Neural progenitor cell (in vitro differentiated cells): ENCODE data around the gene GRK6. TPM values are rescaled to one million over a fixed set of nuclear protein-coding genes. Genes with fewer than 3 reads are reported as not detected.

Source experiments
- DNase-seq: peaks from one replicate; pipeline ENCODE4 v3.0.0-alpha.2; 2016; ENCODE audit warnings: low spot score
- H2AFZ ChIP-seq: fragments of 200-600 bp; sonication (generic); replicated peaks from 2 replicates; pipeline ENCODE4 v1.6.1; 2016; ENCODE audit warnings: antibody characterized with exemption
- H3F3A ChIP-seq: fragments of 200-600 bp; sonication (generic); 2 replicates; pipeline ENCODE4 v1.6.1; 2016; ENCODE audit warnings: antibody characterized with exemption, low read depth
- H3K27ac ChIP-seq: fragments of 200-600 bp; sonication (generic); 2 replicates; pipeline ENCODE4 v1.5.1; 2016; ENCODE audit warnings: mild to moderate bottlenecking
- H3K27me3 ChIP-seq: fragments of 200-600 bp; sonication (generic); 2 replicates; pipeline ENCODE4 v1.6.1; 2016; ENCODE audit warnings: mild to moderate bottlenecking, moderate library complexity
- H3K36me3 ChIP-seq: fragments of 200-600 bp; sonication (generic); 2 replicates; pipeline ENCODE4 v1.5.1; 2016
- H3K4me1 ChIP-seq: fragments of 200-600 bp; sonication (generic); 2 replicates; pipeline ENCODE4 v1.6.1; 2016; ENCODE audit warnings: mixed run types
- H3K4me2 ChIP-seq: fragments of 200-600 bp; sonication (generic); 2 replicates; pipeline ENCODE4 v1.6.1; 2016
- H3K4me3 ChIP-seq: fragments of 200-600 bp; sonication (generic); 2 replicates; pipeline ENCODE4 v1.5.1; 2016
- H3K79me2 ChIP-seq: fragments of 200-600 bp; sonication (generic); 2 replicates; pipeline ENCODE4 v1.6.1; 2016; ENCODE audit warnings: low read depth
- H3K9ac ChIP-seq: fragments of 200-600 bp; sonication (generic); 2 replicates; pipeline ENCODE4 v1.6.1; 2016
- H3K9me3 ChIP-seq: fragments of 200-600 bp; sonication (generic); 2 replicates; pipeline ENCODE4 v1.5.1; 2016; ENCODE audit warnings: low read depth
- H4K20me1 ChIP-seq: fragments of 200-600 bp; sonication (generic); 2 replicates; pipeline ENCODE4 v1.6.1; 2016; ENCODE audit warnings: low read depth
- H3K27ac Mint-ChIP-seq: 3 replicates; pipeline ENCODE4 v1.8.0; 2021; ENCODE audit warnings: mixed read lengths
- H3K27me3 Mint-ChIP-seq: 2 replicates; pipeline ENCODE4 v1.8.0; 2022; ENCODE audit warnings: low read depth, mild to moderate bottlenecking, inconsistent platforms, moderate library complexity, mixed read lengths; ENCODE audit not compliant: insufficient read depth
- H3K36me3 Mint-ChIP-seq: 3 replicates; pipeline ENCODE4 v1.8.0; 2021; ENCODE audit warnings: mixed read lengths
- H3K4me1 Mint-ChIP-seq: 3 replicates; pipeline ENCODE4 v1.8.0; 2021; ENCODE audit warnings: mixed read lengths
- H3K4me3 Mint-ChIP-seq: 3 replicates; pipeline ENCODE4 v1.8.0; 2021; ENCODE audit warnings: mild to moderate bottlenecking, moderate library complexity, mixed read lengths
- H3K9me3 Mint-ChIP-seq: 3 replicates; pipeline ENCODE4 v1.8.0; 2020; ENCODE audit warnings: mixed read lengths
- EZH2 ChIP-seq: fragments of 200-600 bp; sonication (generic); IDR thresholded peaks from 2 replicates; pipeline ENCODE4 v1.6.1; 2017; ENCODE audit warnings: antibody characterized with exemption, mild to moderate bottlenecking, moderate library complexity
- EZH2phosphoT487 ChIP-seq: fragments of 200-600 bp; sonication (generic); IDR thresholded peaks from 2 replicates; pipeline ENCODE4 v1.6.1; 2017; ENCODE audit warnings: antibody characterized with exemption
- total RNA-seq: library from RNA; depleted of rRNA; stranded (reverse); fragments of >200 nt; gene quantifications from 2 replicates; pipeline ENCODE4 v1.2.3, GENCODE V29; 2015; ENCODE audit warnings: low replicate concordance
- TF ChIP-seq, protein P1 (sequence below): fragments of 200-600 bp; sonication (generic); IDR thresholded peaks from 2 replicates; pipeline ENCODE4 v1.5.1; 2017; ENCODE audit warnings: antibody characterized with exemption, mild to moderate bottlenecking

Gene GRK6
- total RNA-seq, 1 donor from 2014 or later, result 24.0 TPM

DNA sequence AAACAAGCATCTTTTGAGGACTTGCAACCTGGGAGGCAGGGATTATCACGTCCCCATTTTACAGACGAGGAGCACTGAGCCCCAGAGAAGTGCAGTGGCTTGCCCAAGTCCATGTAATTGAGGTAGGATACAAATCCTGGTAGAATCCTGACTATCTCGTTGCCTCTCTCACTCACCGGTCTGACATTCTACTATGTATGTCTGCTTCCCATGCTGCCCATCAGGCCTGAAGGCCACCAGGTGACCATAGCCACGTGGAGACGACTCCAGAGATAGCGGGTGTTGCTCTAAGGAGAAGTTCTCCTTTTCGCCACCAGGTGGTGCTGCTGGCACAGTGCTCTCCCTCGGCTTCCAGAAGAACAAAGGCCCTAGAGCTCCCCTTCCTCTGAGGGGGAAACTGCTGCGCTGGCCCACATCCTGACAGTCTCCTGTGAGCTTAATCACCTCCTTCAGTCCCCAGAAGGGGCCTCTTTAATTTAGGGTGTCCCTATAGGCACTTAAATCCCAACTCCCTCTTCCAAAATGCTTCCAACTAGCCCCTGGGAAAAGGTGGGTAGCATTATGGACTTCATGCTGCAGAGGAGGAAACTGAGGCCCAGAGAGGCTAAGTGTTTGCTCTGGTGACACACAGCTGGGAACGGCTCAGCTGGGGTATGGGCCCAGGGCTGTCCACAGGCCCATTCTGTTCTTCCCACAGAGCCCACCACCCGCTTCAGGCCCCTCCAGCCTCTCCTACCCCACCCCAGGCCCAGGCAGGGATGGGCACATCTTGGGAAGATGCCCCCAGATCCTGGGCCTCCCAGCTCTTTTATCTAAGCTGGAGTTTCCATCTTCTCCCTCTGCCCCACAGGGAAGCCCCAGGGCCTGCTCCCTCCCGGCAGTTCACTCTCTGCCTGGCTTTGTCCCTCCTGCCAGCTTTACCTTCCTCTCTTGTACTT, 35.8 kb upstream of the GRK6 start:
- Mint-ChIP-seq H3K9me3 (no peaks in the 10 kb centered on the region), H3K36me3 (no peaks in the 10 kb centered on the region), H3K4me1 (peaks cover 34% of the 10 kb centered on the region), H3K4me3 (peak overlapping the region; percentile 44), H3K27me3 (peaks cover 3% of the 10 kb centered on the region), H3K27ac (peak overlapping the region; percentile 83)
- TF ChIP-seq EZH2, result no peak
- TF ChIP-seq, protein P1, sequence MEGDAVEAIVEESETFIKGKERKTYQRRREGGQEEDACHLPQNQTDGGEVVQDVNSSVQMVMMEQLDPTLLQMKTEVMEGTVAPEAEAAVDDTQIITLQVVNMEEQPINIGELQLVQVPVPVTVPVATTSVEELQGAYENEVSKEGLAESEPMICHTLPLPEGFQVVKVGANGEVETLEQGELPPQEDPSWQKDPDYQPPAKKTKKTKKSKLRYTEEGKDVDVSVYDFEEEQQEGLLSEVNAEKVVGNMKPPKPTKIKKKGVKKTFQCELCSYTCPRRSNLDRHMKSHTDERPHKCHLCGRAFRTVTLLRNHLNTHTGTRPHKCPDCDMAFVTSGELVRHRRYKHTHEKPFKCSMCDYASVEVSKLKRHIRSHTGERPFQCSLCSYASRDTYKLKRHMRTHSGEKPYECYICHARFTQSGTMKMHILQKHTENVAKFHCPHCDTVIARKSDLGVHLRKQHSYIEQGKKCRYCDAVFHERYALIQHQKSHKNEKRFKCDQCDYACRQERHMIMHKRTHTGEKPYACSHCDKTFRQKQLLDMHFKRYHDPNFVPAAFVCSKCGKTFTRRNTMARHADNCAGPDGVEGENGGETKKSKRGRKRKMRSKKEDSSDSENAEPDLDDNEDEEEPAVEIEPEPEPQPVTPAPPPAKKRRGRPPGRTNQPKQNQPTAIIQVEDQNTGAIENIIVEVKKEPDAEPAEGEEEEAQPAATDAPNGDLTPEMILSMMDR, result peak; percentile 95
- no peaks in the 10 kb centered on the region for H3K79me2 ChIP-seq
- H3K4me3 ChIP-seq, result no peak overlapping the region
- H3K4me1 ChIP-seq, result no peaks in the 10 kb centered on the region
- H3K9ac ChIP-seq, result no peak overlapping the region
- H2AFZ ChIP-seq, result peak overlapping the region; percentile 86
- H3F3A ChIP-seq, result no peaks in the 10 kb centered on the region
- no peaks in the 10 kb centered on the region for H4K20me1 ChIP-seq
- H3K4me2 ChIP-seq, result no peak overlapping the region
- peaks cover 19% of the 10 kb centered on the region for H3K27me3 ChIP-seq
- peak; percentile 91 for DNase-seq
- H3K27ac ChIP-seq, result no peak overlapping the region
- H3K36me3 ChIP-seq, result no peaks in the 10 kb centered on the region
- no peaks in the 10 kb centered on the region for H3K9me3 ChIP-seq

DNA sequence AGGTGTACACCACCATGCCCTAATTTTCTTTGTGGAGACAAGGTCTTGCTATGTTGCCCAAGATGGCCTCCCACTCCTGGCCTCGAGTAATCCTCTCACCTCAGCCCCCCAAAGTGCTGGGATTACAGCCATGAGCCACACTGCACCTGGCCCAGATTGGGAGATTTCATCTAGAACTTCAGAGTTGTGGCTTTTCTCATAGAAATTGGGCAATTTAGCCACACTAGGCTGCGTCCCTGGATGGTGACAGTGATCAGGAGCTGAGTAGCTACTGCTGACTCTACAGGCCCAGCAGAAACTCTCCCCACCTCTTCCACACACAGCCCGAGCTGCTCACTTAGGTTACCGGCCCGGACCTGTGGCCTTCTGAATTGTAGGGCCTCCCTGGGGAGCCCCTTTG, 33.7 kb upstream of the GRK6 start:
- no peak for TF ChIP-seq EZH2phosphoT487
- no peak for TF ChIP-seq EZH2
- TF ChIP-seq, protein P1, result no peak
- H3K4me1 Mint-ChIP-seq, result peaks cover 34% of the 10 kb centered on the region
- no peak overlapping the region for H2AFZ ChIP-seq
- no peaks in the 10 kb centered on the region for H3K9me3 Mint-ChIP-seq
- H4K20me1 ChIP-seq, result no peaks in the 10 kb centered on the region
- no peaks in the 10 kb centered on the region for H3F3A ChIP-seq
- no peak overlapping the region for H3K4me3 Mint-ChIP-seq
- H3K36me3 ChIP-seq, result no peaks in the 10 kb centered on the region
- H3K4me2 ChIP-seq, result no peak overlapping the region
- H3K79me2 ChIP-seq, result no peaks in the 10 kb centered on the region
- H3K36me3 Mint-ChIP-seq, result no peaks in the 10 kb centered on the region
- H3K4me3 ChIP-seq, result no peak overlapping the region
- peaks cover 26% of the 10 kb centered on the region for H3K27me3 ChIP-seq
- no peak for DNase-seq
- no peaks in the 10 kb centered on the region for H3K9me3 ChIP-seq
- no peaks in the 10 kb centered on the region for H3K4me1 ChIP-seq
- H3K9ac ChIP-seq, result no peak overlapping the region
- peaks cover 3% of the 10 kb centered on the region for H3K27me3 Mint-ChIP-seq
- H3K27ac ChIP-seq, result no peak overlapping the region
- H3K27ac Mint-ChIP-seq, result no peak overlapping the region

DNA sequence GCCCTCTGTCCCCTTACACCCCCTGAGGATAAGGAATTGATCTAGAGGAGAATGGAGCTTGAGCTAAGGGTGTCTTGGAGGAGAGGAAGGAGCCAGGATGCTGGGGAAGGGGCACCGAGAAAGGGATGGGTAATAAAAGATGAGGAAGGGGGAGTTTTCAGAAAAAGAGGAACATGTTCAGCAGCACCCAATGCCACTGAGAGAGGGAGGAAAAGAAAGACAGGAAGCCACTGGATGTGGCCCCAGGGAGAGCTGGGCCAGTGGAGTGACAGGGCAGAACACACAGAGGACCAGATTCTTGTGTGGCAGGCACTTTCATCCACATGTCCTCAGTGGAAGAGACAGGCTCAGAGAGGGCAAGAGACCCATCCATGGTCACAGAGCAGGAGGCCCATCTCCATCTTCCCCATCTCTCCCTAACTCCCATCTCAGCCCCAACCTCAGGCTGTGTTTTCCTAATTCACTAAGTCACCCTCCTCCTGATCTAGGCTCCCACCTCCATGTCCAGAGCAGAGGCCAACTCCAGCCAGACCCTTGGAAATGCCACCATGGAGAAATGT, 33.2 kb upstream of the GRK6 start:
- no peak overlapping the region for H3K4me2 ChIP-seq
- no peak for TF ChIP-seq EZH2phosphoT487
- TF ChIP-seq, protein P1, result no peak
- no peak for TF ChIP-seq EZH2
- no peaks in the 10 kb centered on the region for H3K36me3 Mint-ChIP-seq
- no peaks in the 10 kb centered on the region for H3K79me2 ChIP-seq
- H3K9ac ChIP-seq, result no peak overlapping the region
- DNase-seq, result no peak
- no peak overlapping the region for H3K4me3 Mint-ChIP-seq
- H3K27ac Mint-ChIP-seq, result no peak overlapping the region
- H3K9me3 Mint-ChIP-seq, result no peaks in the 10 kb centered on the region
- H3K27me3 Mint-ChIP-seq, result peaks cover 3% of the 10 kb centered on the region
- H3K4me1 Mint-ChIP-seq, result peaks cover 32% of the 10 kb centered on the region
- peaks cover 26% of the 10 kb centered on the region for H3K27me3 ChIP-seq
- no peaks in the 10 kb centered on the region for H3F3A ChIP-seq
- no peak overlapping the region for H3K27ac ChIP-seq
- no peaks in the 10 kb centered on the region for H3K9me3 ChIP-seq
- H2AFZ ChIP-seq, result no peak overlapping the region
- no peaks in the 10 kb centered on the region for H3K4me1 ChIP-seq
- H4K20me1 ChIP-seq, result no peaks in the 10 kb centered on the region
- H3K36me3 ChIP-seq, result no peaks in the 10 kb centered on the region
- H3K4me3 ChIP-seq, result no peak overlapping the region
